Fibroblast of pulmonary artery (primary cell): ENCODE data around the gene ST6GALNAC4.
A peak's percentile ranks its signal among the peaks of the same experiment; 100 is the strongest.

ENCODE experiments used
- DNase-seq: peaks from one replicate; pipeline ENCODE4 v3.0.0-alpha.2; 2010; ENCODE audit warnings: low read depth
- H3K4me3 ChIP-seq: replicated peaks from 2 replicates; pipeline ENCODE4 v1.5.1; 2011; ENCODE audit warnings: low read depth, mild to moderate bottlenecking, control low read depth, low read length, moderate library complexity
- TF ChIP-seq, protein P1 (sequence below): IDR thresholded peaks from 2 replicates; pipeline ENCODE4 v1.5.1; 2011; ENCODE audit warnings: mild to moderate bottlenecking, control low read depth, low read length, inconsistent platforms; ENCODE audit errors: missing control alignments

ST6GALNAC4 gene, protein sequence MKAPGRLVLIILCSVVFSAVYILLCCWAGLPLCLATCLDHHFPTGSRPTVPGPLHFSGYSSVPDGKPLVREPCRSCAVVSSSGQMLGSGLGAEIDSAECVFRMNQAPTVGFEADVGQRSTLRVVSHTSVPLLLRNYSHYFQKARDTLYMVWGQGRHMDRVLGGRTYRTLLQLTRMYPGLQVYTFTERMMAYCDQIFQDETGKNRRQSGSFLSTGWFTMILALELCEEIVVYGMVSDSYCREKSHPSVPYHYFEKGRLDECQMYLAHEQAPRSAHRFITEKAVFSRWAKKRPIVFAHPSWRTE

DNA sequence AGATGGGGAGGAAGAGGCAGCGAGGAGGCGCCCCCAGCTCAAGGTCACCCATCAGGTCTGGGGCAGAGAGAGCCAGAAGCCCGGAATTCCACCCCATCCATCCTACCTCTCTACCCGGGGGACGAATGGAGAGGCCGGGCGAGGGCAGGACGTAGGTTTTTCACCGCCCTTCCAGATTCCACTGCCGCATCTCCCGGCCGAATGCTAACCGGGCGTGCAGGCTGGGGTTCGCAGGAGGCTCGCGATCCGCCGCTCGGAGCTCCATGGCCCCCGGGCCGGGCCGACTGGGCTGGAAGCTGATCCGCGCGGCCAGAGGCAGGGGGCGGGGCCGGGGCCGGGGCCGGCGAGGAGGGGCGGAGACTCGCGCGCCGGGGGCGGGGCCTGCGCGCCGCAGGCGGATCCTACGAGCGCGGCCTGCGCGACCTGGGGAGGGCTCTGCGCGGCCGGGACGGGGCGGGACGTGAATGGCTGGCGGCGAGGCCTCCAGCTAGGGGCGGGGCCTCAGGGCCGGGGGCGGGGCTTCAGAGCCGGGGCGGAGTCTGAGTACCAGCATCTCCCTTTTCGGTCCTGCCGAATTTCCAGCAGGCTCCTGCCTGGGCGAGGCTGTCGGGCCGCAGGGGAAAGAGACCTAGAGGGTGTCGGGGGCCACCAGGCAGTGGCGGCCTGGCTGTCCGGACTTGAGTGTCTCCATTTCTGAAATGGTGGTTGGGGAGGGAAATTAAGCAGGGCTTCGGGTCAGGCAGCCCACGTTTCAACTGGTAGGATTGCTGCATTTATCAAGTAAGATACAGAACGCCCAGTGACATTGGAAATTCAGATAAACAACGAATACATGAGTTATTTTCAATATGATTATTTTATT is at the start of gene ST6GALNAC4:
Gene ST6GALNAC4 (minus strand): TSS at position 322 of the 862 bp plus-strand sequence. CDS start 622 bp downstream, outside the sequence.
- TF ChIP-seq, protein P1, sequence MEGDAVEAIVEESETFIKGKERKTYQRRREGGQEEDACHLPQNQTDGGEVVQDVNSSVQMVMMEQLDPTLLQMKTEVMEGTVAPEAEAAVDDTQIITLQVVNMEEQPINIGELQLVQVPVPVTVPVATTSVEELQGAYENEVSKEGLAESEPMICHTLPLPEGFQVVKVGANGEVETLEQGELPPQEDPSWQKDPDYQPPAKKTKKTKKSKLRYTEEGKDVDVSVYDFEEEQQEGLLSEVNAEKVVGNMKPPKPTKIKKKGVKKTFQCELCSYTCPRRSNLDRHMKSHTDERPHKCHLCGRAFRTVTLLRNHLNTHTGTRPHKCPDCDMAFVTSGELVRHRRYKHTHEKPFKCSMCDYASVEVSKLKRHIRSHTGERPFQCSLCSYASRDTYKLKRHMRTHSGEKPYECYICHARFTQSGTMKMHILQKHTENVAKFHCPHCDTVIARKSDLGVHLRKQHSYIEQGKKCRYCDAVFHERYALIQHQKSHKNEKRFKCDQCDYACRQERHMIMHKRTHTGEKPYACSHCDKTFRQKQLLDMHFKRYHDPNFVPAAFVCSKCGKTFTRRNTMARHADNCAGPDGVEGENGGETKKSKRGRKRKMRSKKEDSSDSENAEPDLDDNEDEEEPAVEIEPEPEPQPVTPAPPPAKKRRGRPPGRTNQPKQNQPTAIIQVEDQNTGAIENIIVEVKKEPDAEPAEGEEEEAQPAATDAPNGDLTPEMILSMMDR: no peak
- H3K4me3 ChIP-seq: peak within 1 kb of the TSS; percentile 76
- peak; percentile 92 for DNase-seq

DNA sequence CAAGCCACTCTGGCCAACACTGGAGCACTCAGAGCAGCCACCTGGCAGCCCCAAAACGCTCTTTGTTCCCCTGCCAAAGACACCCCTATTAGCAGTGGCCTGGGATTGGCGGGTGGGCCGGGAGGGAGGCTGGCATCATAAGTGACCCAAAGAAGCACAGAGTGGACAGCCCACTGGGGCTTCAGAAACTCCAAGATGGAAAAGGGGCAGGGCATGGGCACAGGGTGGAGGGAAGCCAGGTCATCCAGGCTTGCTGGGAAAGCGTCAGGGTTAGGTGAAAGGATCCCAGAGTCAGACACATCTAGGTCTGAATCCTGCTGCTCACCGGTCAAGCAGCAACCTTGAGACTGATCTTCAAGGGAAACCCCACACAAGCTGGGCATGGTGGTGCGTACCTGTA is 49.1 kb upstream of the ST6GALNAC4 start:
- no peak for DNase-seq
- TF ChIP-seq, protein P1: no peak
- no peak overlapping the region for H3K4me3 ChIP-seq

DNA sequence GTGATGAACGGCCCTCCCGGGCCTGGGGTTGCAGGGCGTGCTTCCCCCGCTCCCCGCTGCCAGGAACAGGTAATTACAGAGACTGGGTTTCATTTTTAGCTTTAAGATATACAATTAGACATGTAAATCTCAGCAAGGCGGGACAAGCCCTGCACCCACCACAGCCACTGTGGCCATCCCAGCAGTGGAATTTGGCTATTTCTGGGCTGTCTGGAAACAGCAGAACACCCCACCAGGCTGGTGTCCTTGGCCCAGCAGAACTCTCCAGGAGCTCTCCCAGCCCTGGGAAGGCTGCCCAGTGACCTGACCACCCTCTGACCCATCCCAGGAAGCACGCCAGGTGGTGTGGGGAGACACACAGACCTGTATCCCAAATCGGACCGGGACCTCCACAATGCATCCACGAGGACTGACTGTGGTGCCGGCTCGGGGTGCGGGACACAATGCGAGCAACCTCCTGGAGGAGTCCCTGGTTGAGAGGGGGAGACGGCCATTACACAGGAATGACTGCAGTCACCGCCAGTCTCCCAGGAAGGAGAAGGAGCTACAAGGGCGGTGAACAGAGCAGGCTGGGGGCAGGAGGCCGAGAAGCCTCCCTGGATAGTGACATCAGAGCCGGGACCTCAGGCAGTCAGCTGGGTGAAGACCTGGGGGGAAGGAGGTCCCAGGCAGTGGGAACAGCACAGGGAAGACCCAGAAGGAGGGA is 46.7 kb upstream of the ST6GALNAC4 start:
- H3K4me3 ChIP-seq: no peak overlapping the region
- TF ChIP-seq, protein P1: no peak
- no peak for DNase-seq

DNA sequence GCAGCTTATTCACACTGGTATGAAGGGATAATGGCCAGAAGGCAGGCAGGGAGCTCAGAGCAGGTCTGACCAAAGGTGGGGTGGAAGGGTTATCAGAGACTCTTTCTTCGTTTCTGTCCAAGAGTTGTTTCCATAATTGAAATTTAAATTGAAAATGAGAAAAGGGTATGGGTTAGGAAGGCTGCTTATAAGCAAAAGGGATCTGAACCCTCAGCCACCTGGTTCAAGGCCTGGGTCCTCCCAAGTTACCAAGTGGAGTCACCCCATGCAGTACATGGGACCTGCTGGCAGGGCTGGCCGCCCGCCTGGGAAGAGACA is 46.2 kb upstream of the ST6GALNAC4 start:
- no peak overlapping the region for H3K4me3 ChIP-seq
- no peak for DNase-seq

DNA sequence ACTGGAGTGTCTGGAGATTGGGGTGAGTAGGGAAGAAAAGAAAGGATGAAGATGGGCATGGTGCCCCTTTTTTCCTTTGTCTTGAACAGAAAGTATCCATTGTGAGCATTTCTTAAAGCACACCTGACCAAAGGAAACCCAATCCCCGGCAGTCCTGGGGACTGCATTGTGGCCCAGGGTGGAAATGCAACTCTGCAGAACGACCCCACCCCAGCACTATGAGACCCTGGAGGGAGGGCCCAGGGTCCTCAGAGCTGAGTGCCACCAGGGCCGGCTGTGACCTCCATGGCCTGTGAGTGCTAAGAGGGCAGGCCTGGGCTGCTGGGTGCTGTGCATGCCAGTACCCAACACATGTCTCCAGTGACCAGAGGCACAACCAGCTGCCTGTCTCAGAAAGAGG is 45.4 kb upstream of the ST6GALNAC4 start:
- no peak overlapping the region for H3K4me3 ChIP-seq
- no peak for DNase-seq
- TF ChIP-seq, protein P1: no peak

More for the DNA sequence above, 46.2 kb upstream of the ST6GALNAC4 start:
- TF ChIP-seq, protein P1: no peak

DNA sequence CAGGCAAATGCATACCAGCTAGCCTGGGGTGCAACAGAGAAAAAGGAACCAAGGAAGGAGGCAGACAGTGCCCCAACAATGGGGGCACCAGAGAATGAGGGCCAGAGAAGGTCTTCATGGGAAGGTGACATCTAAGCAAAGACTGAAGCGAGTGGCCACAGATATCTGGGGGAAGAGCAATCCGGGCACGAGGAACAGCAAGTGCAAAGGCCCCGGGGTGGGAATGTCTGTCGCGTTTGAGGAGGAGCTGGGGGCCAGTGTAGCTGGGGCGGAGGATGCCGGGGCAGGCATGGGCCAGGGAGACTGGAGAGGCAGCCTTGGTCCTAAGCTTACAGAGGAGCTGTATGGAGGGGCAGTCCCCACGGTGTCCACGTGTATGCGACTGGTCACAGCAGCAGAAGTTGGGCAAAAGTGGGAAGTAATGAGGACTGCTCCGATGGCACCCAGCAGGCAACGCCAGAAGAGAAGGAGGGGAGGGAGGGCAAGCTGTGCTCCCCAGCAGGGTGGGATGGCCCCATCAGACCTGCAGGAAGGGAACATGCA is 44.8 kb upstream of the ST6GALNAC4 start:
- DNase-seq: no peak
- H3K4me3 ChIP-seq: no peak overlapping the region
- TF ChIP-seq, protein P1: no peak
